GM23338 (cell line): Measurements from ENCODE around the gene BTNL2. TPM values are rescaled to one million over a fixed set of nuclear protein-coding genes. Genes with fewer than 3 reads are reported as not detected.

ENCODE experiments used
- ATAC-seq: fragments of 200-7000 bp; cut with Tn5 transposase; 3 replicates; pipeline ENCODE4 v1.9.1; 2020
- DNase-seq: peaks from one replicate; pipeline ENCODE4 v3.0.0-alpha.2; 2015; ENCODE audit warnings: low spot score
- H2AFZ ChIP-seq: fragments of 200-600 bp; sonication (generic); 2 replicates; pipeline ENCODE4 v1.8.0; 2016; ENCODE audit warnings: antibody characterized with exemption, mild to moderate bottlenecking, moderate library complexity
- H3F3A ChIP-seq: fragments of 200-600 bp; sonication (generic); replicated peaks from 2 replicates; pipeline ENCODE4 v1.8.0; 2017; ENCODE audit warnings: antibody characterized with exemption, mixed run types, low read depth
- H3K27ac ChIP-seq: fragments of 200-600 bp; sonication (generic); 2 replicates; pipeline ENCODE4 v1.6.1; 2016; ENCODE audit warnings: low read depth
- H3K27me3 ChIP-seq: fragments of 200-600 bp; sonication (generic); 2 replicates; pipeline ENCODE4 v1.8.0; 2016; ENCODE audit warnings: mild to moderate bottlenecking, mixed run types, moderate library complexity; ENCODE audit not compliant: insufficient read depth
- H3K36me3 ChIP-seq: fragments of 200-600 bp; sonication (generic); 2 replicates; pipeline ENCODE4 v1.8.0; 2016; ENCODE audit warnings: mild to moderate bottlenecking; ENCODE audit not compliant: insufficient read depth
- H3K4me1 ChIP-seq: fragments of 200-600 bp; sonication (generic); 2 replicates; pipeline ENCODE4 v1.8.0; 2016; ENCODE audit warnings: mild to moderate bottlenecking, moderate library complexity; ENCODE audit not compliant: insufficient read depth
- H3K4me2 ChIP-seq: fragments of 200-600 bp; sonication (generic); 2 replicates; pipeline ENCODE4 v1.7.1; 2017; ENCODE audit warnings: mixed run types
- H3K4me3 ChIP-seq: fragments of 200-600 bp; sonication (generic); 2 replicates; pipeline ENCODE4 v1.6.1; 2016; ENCODE audit warnings: mixed run types
- H3K79me2 ChIP-seq: fragments of 200-600 bp; sonication (generic); replicated peaks from 2 replicates; pipeline ENCODE4 v1.8.0; 2017; ENCODE audit warnings: mild to moderate bottlenecking; ENCODE audit not compliant: insufficient read depth
- H3K9me2 ChIP-seq: fragments of 200-600 bp; sonication (generic); 2 replicates; pipeline ENCODE4 v1.8.0; 2017; ENCODE audit not compliant: insufficient read depth
- H4K20me1 ChIP-seq: fragments of 200-600 bp; sonication (generic); replicated peaks from 2 replicates; pipeline ENCODE4 v1.8.0; 2017; ENCODE audit warnings: mild to moderate bottlenecking; ENCODE audit not compliant: insufficient read depth
- H3K27ac Mint-ChIP-seq: 2 replicates; pipeline ENCODE4 v1.8.0; 2020; ENCODE audit warnings: inconsistent platforms, mild to moderate bottlenecking, moderate library complexity, mixed read lengths
- H3K27me3 Mint-ChIP-seq: 3 replicates; pipeline ENCODE4 v1.8.0; 2022; ENCODE audit warnings: low read depth, mild to moderate bottlenecking, moderate library complexity, mixed read lengths, inconsistent platforms; ENCODE audit not compliant: insufficient read depth, poor library complexity
- H3K36me3 Mint-ChIP-seq: 3 replicates; pipeline ENCODE4 v1.8.0; 2021; ENCODE audit warnings: low read depth, mild to moderate bottlenecking, inconsistent platforms, moderate library complexity, mixed read lengths
- H3K4me1 Mint-ChIP-seq: 3 replicates; pipeline ENCODE4 v1.8.0; 2020; ENCODE audit warnings: mild to moderate bottlenecking, inconsistent platforms, mixed read lengths
- H3K4me3 Mint-ChIP-seq: 3 replicates; pipeline ENCODE4 v1.8.0; 2021; ENCODE audit warnings: moderate library complexity, mild to moderate bottlenecking, inconsistent platforms, mixed read lengths
- H3K9me3 Mint-ChIP-seq: 3 replicates; pipeline ENCODE4 v1.8.0; 2020; ENCODE audit warnings: moderate library complexity, mild to moderate bottlenecking, inconsistent platforms, mixed read lengths
- NANOG ChIP-seq: IDR thresholded peaks from 2 replicates; pipeline ENCODE4 v1.6.1; 2016; ENCODE audit warnings: antibody characterized with exemption, borderline replicate concordance
- STAT1 ChIP-seq: IDR thresholded peaks from one replicate; pipeline ENCODE4 v1.6.1; 2016; ENCODE audit warnings: antibody characterized with exemption; ENCODE audit not compliant: unreplicated experiment
- ZNF331 ChIP-seq: fragments of 250-450 bp; sonication (Bioruptor Pico); IDR thresholded peaks from 2 replicates; pipeline ENCODE4 v1.5.0; 2020; ENCODE audit warnings: low read depth, mild to moderate bottlenecking, moderate library complexity
- polyA plus RNA-seq: library from polyadenylated mRNA; unstranded; fragments of >200 nt; fragmentation: Nextera tagmentation; extraction: Ambion mirVana; gene quantifications from 2 replicates; pipeline ENCODE4 v1.2.1, GENCODE V29; 2016
- total RNA-seq: library from RNA; depleted of rRNA; stranded (reverse); fragments of >200 nt; shearing (Covaris generic); gene quantifications from 2 replicates; pipeline ENCODE4 v1.2.3, GENCODE V29; 2014
- TF ChIP-seq, protein P1 (sequence below): fragments of 250-450 bp; sonication (Bioruptor Pico); IDR thresholded peaks from 2 replicates; pipeline ENCODE4 v1.5.0; 2020; ENCODE audit warnings: mild to moderate bottlenecking, moderate library complexity
- TF ChIP-seq, protein P2 (sequence below), 2 experiments: fragments of 200-600 bp in 1 of 2; sonication (generic) in 1 of 2; conservative IDR thresholded peaks; 2 replicates each; pipeline versions ENCODE4 v1.5.1 to v1.6.1; 2016 to 2017; ENCODE audit warnings: antibody characterized with exemption in 2 of 2, low read depth in 2 of 2, mild to moderate bottlenecking in 2 of 2, moderate library complexity in 1 of 2

The BTNL2 gene
- total and polyA plus RNA-seq, 2 experiments from 2014 or later, result not detected

DNA sequence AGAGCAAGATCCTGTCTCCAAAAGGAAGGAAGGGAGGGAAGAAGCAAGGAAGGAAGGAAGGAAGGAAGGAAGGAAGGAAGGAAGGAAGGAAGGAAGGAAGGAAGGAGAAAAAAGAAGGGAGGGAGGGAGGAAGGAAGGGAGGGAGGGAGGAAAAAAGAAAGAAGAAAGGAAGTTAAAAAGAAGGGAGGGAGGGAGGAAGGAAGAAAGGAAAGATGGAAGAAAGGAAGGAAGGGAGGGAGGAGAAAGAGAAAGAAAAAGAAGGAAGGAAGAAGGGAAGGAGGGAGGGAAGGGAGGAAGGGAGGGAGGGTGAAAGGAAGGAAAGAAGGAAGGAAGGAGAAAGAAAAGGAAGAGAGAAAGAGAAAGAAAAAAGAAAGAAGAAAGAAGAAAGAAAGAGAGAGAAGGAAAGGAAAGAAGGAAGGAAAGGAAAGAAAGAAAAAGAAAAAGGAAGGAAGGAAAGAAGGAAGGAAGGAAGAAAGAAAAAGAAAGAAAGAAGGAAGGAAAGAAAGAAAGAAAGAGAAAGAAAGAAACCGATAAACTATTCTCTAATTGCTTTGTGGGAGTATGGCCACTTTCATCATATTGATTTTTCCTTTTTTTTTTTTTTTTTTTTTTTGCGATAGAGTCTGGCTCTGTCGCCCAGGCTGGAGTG lies 42.2 kb upstream of the BTNL2 start (continued):
- TF ChIP-seq, protein P1, sequence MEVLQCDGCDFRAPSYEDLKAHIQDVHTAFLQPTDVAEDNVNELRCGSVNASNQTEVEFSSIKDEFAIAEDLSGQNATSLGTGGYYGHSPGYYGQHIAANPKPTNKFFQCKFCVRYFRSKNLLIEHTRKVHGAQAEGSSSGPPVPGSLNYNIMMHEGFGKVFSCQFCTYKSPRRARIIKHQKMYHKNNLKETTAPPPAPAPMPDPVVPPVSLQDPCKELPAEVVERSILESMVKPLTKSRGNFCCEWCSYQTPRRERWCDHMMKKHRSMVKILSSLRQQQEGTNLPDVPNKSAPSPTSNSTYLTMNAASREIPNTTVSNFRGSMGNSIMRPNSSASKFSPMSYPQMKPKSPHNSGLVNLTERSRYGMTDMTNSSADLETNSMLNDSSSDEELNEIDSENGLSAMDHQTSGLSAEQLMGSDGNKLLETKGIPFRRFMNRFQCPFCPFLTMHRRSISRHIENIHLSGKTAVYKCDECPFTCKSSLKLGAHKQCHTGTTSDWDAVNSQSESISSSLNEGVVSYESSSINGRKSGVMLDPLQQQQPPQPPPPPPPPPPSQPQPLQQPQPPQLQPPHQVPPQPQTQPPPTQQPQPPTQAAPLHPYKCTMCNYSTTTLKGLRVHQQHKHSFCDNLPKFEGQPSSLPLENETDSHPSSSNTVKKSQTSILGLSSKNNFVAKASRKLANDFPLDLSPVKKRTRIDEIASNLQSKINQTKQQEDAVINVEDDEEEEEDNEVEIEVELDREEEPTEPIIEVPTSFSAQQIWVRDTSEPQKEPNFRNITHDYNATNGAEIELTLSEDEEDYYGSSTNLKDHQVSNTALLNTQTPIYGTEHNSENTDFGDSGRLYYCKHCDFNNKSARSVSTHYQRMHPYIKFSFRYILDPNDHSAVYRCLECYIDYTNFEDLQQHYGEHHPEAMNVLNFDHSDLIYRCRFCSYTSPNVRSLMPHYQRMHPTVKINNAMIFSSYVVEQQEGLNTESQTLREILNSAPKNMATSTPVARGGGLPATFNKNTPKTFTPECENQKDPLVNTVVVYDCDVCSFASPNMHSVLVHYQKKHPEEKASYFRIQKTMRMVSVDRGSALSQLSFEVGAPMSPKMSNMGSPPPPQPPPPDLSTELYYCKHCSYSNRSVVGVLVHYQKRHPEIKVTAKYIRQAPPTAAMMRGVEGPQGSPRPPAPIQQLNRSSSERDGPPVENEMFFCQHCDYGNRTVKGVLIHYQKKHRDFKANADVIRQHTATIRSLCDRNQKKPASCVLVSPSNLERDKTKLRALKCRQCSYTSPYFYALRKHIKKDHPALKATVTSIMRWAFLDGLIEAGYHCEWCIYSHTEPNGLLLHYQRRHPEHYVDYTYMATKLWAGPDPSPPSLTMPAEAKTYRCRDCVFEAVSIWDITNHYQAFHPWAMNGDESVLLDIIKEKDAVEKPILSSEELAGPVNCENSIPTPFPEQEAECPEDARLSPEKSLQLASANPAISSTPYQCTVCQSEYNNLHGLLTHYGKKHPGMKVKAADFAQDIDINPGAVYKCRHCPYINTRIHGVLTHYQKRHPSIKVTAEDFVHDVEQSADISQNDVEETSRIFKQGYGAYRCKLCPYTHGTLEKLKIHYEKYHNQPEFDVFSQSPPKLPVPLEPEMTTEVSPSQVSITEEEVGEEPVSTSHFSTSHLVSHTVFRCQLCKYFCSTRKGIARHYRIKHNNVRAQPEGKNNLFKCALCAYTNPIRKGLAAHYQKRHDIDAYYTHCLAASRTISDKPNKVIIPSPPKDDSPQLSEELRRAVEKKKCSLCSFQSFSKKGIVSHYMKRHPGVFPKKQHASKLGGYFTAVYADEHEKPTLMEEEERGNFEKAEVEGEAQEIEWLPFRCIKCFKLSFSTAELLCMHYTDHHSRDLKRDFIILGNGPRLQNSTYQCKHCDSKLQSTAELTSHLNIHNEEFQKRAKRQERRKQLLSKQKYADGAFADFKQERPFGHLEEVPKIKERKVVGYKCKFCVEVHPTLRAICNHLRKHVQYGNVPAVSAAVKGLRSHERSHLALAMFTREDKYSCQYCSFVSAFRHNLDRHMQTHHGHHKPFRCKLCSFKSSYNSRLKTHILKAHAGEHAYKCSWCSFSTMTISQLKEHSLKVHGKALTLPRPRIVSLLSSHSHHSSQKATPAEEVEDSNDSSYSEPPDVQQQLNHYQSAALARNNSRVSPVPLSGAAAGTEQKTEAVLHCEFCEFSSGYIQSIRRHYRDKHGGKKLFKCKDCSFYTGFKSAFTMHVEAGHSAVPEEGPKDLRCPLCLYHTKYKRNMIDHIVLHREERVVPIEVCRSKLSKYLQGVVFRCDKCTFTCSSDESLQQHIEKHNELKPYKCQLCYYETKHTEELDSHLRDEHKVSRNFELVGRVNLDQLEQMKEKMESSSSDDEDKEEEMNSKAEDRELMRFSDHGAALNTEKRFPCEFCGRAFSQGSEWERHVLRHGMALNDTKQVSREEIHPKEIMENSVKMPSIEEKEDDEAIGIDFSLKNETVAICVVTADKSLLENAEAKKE, result no peak
- TF ChIP-seq STAT1, result no peak

DNA sequence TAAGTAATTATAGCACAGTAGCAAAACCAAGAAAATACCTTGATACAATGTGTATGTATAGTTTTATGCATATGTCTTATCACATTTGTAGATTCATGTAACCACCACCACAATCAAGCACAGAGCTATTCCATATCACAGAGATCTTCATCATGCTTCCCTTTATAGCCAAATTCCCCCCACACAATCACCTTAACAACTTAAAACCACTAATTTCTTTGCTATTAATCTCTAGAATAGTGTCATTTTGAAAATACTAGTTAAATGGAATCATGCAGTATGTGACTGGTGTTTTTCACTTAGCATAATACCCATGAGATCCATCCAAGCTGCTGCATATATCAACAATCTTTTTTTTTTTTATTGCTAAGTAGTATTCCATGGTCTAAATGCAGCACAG lies 41.0 kb upstream of the BTNL2 start:
- H3K4me2 ChIP-seq, result no peak overlapping the region
- H3K4me1 ChIP-seq, result no peaks in the 10 kb centered on the region
- H3K4me3 Mint-ChIP-seq, result no peak overlapping the region

More for the DNA sequence above, 41.0 kb upstream of the BTNL2 start:
- peaks cover 4% of the 10 kb centered on the region; the same call in 1 of the 3 replicates for H3K36me3 Mint-ChIP-seq
- Histone ChIP-seq H4K20me1 (no peaks in the 10 kb centered on the region), H3K27ac (no peak overlapping the region), H3K4me3 (no peak overlapping the region), H3K27me3 (no peaks in the 10 kb centered on the region), H3K79me2 (no peaks in the 10 kb centered on the region), H2AFZ (no peak overlapping the region), H3K36me3 (no peaks in the 10 kb centered on the region), H3K9me2 (0 out of 2 replicates have a peak, but pooled peaks cover 8% of the 10 kb centered on the region), H3F3A (no peaks in the 10 kb centered on the region)
- H3K27me3 Mint-ChIP-seq, result no peaks in the 10 kb centered on the region
- DNase-seq (no peak), ATAC-seq (no peak)
- no peak overlapping the region for H3K27ac Mint-ChIP-seq
- H3K4me1 Mint-ChIP-seq, result no peaks in the 10 kb centered on the region
- peaks cover 20% of the 10 kb centered on the region for H3K9me3 Mint-ChIP-seq
- TF ChIP-seq ZNF331 (CRISPR knock-in tag), result no peak
- TF ChIP-seq NANOG, result no peak
- TF ChIP-seq, protein P2, sequence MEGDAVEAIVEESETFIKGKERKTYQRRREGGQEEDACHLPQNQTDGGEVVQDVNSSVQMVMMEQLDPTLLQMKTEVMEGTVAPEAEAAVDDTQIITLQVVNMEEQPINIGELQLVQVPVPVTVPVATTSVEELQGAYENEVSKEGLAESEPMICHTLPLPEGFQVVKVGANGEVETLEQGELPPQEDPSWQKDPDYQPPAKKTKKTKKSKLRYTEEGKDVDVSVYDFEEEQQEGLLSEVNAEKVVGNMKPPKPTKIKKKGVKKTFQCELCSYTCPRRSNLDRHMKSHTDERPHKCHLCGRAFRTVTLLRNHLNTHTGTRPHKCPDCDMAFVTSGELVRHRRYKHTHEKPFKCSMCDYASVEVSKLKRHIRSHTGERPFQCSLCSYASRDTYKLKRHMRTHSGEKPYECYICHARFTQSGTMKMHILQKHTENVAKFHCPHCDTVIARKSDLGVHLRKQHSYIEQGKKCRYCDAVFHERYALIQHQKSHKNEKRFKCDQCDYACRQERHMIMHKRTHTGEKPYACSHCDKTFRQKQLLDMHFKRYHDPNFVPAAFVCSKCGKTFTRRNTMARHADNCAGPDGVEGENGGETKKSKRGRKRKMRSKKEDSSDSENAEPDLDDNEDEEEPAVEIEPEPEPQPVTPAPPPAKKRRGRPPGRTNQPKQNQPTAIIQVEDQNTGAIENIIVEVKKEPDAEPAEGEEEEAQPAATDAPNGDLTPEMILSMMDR (conservative IDR thresholded peaks at IDR 0.05; ENCODE audit: low read depth in 2 of 2), result no peak
